DMS153 treated with DMSO at 0.1 percent for 48 hours (cell line): ENCODE data around the gene CYP2W1.
"Not testable (repeated sequence)": the region's sequence is repeated elsewhere in the genome, so short reads cannot be mapped to it uniquely, and the experiment has no call there.

Experiments
- DNase-seq: peaks from one replicate; lab custom pipeline; 2025; ENCODE audit not compliant: unreplicated experiment; lab: John Stamatoyannopoulos, UW

The CYP2W1 gene

GRCh38 chr7:949021-949934, 33.7 kb upstream of the CYP2W1 start:
- DNase-seq = no peak

GRCh38 chr7:951881-952547, 31.0 kb upstream of the CYP2W1 start:
- no peak for DNase-seq

GRCh38 chr7:952548-953441, 30.2 kb upstream of the CYP2W1 start:
- no peak for DNase-seq

- no peak for DNase-seq
Measured at GRCh38 chr7:953547-954327, 29.2 kb upstream of the CYP2W1 start.

- DNase-seq = no peak
Measured at GRCh38 chr7:954330-955238, 28.4 kb upstream of the CYP2W1 start, which contains the start of gene ADAP1. ADAP1 (minus strand) TSS chr7:954680; CDS start chr7:954477, 203 bp downstream.

- DNase-seq = no peak
Measured at GRCh38 chr7:956031-956430, 26.9 kb upstream of the CYP2W1 start.

- DNase-seq = no peak
Measured at GRCh38 chr7:957418-958220, 25.4 kb upstream of the CYP2W1 start.

- no peak for DNase-seq
Measured at GRCh38 chr7:958221-959200, 24.5 kb upstream of the CYP2W1 start.

GRCh38 chr7:959271-959670, 23.7 kb upstream of the CYP2W1 start:
- DNase-seq = no peak

- DNase-seq = not testable (repeated sequence)
Measured at GRCh38 chr7:959740-960139, 23.2 kb upstream of the CYP2W1 start.

- no peak for DNase-seq
Measured at GRCh38 chr7:960269-960871, 22.6 kb upstream of the CYP2W1 start.

GRCh38 chr7:960972-961371, 22.0 kb upstream of the CYP2W1 start:
- not testable (repeated sequence) for DNase-seq

- DNase-seq = no peak
Measured at GRCh38 chr7:961546-962400, 21.2 kb upstream of the CYP2W1 start.

- no peak for DNase-seq
Measured at GRCh38 chr7:962401-963081, 20.4 kb upstream of the CYP2W1 start.

GRCh38 chr7:963236-964078, 19.5 kb upstream of the CYP2W1 start:
- DNase-seq = no peak
